Activated CD8-positive, alpha-beta memory T cell treated with anti-CD3 and anti-CD28 coated beads for 4 hours (primary cell): ENCODE results near the gene ZC3H18.

Experiments
- DNase-seq, 2 donors: peaks; one replicate each; pipeline ENCODE4 v3.0.0-alpha.2; 2020; ENCODE audit warnings: low read depth in 2 of 2

Gene ZC3H18

DNA sequence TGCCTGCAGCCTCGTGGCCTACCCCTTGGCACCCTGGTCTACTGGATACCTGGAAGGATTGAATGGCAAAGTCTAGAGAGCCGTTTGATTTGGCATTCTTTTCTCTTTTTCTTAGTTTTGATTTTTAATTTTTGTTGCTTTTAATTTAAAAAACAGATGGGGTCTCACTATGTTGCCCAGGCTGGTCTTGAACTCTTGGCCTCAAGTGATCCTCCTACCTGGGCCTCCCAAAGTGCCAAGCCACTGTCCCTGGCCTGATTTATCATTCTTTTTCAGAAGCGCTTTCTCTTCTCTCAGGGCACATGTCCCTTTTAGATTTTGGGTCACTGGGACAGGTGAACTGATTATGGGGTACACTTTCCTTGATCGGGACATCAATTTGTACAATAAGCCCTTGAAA, 10.8 kb downstream of the ZC3H18 start:
- DNase-seq = no peak

DNA sequence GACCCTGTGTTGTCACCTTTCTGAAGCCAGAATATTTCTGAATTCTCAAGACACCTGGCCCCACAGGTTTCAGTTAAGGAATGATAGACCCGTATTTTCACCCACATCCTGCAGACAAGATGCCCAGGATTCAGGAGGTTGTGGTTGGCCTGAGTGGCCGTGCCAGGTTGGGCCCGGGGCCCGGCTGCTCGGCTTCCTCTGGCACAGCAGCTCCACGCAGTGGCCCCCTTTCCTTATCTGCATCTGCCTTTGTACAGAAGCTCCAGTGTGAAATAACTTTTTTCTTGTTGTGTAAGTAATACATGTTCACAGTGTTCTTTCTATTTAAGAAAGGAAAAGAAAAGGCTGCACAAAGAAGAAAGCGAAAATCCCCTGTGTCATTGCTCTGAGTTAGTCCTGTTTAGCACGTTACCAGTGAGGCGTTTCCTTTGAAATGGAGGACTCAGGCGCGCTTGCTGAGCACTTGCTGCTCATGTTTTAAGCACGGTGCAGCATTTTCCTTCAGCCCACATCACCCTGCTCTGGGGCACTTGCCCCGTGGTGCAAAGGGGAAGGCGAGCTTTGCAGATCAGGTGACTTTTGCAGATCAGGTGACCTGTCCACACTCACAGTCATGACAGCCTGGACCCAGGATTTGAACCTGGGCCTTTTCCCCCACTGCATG, 12.8 kb downstream of the ZC3H18 start:
- DNase-seq = no peak

GRCh38 chr16:88584676-88585075, 14.5 kb downstream of the ZC3H18 start:
- DNase-seq = no peak

GRCh38 chr16:88585269-88585668, 15.1 kb downstream of the ZC3H18 start:
- no peak for DNase-seq

GRCh38 chr16:88585927-88586581, 15.9 kb downstream of the ZC3H18 start:
- DNase-seq = no peak

GRCh38 chr16:88588148-88588547, 17.9 kb downstream of the ZC3H18 start:
- DNase-seq = no peak

GRCh38 chr16:88588754-88589153, 18.6 kb downstream of the ZC3H18 start:
- DNase-seq = no peak

DNA sequence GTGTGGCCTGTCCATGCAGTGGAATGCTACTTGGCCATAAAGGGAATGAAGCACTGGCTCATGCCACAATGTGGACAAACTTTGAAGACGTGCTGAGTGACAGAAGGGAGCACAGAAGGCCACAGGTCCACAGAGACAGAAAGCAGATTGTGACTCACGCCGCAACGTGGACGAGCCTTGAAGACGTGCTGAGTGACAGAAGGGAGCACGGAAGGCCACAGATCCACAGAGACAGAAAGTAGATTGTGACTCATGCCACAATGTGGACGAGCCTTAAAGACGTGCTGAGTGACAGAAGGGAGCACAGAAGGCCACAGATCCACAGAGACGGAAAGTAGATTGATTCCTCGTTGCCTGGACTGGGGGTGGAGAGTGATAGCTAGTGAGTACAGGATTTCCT, 19.2 kb downstream of the ZC3H18 start:
- no peak for DNase-seq

DNA sequence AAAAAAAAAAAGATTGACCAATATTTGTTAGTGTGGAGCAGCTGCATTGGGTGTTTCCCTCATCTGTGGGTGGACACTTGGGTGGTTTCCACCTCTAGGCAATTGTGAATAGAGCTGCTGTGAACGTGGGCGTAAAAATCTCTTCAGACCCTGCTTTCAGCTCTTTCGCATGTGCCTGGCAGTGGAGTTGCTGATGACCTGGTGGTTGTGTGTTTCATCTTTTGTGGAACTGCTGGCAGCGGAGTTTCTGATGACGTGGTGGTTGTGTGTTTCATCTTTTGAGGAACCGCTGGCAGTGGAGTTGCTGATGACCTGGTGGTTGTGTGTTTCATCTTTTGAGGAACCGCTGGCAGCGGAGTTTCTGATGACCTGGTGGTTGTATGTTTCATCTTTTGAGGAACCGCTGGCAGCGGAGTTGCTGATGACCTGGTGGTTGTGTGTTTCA, 21.4 kb downstream of the ZC3H18 start:
- peak in 1 of 2 donors; percentile 45 for DNase-seq

DNA sequence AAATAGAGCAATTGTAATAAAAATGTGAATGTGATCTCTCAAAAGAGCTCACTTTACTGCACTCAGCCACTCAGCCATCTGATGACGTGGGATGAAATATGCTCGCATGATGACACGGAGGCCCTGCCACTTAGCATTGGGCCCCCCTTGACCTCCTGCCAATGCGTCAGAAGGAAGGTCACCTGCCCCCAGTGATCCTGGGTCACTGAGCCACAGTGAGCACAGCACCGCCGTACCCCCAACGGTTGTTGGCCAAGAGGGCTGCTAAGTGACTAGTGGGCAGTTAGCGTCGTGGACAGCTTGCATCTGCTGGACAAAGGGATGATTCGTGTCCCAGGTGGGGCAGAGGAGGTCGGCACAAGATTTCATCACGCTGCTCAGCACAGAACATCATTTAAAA, 22.9 kb downstream of the ZC3H18 start:
- DNase-seq = no peak

DNA sequence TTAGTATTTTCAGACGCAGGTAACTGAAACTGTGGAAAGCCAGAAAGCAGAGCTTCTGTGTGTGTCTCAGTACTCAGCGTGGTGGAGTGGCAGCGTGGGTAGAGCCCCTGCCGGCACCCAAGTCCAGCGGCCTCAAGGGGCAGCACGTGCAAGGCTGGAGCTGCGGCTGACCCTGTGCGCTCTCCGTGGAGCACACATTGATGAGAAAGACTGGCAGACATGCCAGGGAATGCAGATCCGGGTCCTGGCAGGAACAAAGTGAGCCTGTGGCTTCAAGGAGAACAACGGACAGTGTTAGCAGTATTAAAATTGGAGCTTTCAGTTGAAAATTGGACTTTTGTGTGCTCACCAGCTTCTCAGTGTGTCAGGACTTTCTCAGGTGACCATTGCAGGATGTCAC, 23.3 kb downstream of the ZC3H18 start:
- DNase-seq = no peak

- no peak for DNase-seq
These were observed 23.7 kb downstream of the ZC3H18 start for GRCh38 chr16:88593910-88594309.

GRCh38 chr16:88595101-88595500, 24.9 kb downstream of the ZC3H18 start:
- DNase-seq = no peak

DNA sequence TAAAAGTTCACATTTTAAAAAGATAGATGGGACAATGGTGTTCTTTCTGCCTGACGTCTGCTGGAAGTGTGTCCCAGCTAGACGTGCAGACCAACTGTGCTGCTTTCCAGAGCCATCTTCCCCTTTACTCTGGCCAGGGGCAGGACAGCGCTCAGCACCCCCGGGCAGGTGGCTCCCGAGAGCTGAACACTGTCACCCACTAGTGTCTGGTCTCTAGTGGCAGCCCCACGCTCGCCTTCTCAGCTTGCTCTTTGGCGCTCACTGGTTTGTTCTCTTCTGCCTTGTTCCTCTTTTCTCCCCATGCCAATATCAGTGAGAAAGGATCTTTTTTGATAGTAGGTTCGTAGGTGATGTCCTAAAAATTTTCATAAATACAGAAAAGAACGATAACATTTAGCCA, 25.7 kb downstream of the ZC3H18 start:
- no peak for DNase-seq

GRCh38 chr16:88596483-88596882, 26.3 kb downstream of the ZC3H18 start:
- no peak for DNase-seq

DNA sequence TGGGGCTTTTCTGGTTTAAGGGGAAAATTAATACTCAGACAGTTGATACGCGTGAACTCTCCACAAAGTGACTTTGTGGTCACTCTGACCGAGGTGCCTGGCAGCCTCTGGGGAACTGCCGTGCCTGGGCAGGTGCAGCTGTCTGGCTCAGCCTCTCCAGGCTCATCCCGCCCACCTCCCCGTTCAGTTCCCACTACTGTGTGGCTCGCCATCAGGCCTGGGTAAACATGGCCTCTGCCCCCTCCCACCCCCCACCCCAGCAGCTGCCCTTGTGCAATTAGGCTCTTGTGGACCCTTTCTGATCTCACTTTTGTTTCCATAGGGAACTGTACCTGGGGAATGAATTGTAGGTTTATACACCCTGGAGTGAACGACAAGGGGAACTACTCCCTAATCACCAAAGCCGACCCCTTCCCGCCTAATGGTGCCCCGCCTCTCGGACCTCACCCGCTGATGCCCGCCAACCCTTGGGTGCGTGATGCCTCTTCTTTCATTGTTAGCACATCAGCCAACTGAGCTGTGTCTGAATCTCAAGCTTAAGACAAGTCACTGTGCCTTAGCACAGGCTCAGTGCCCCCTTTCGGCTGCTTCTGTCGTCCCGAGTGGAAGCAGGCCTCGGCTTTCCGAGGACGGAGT, 27.8 kb downstream of the ZC3H18 start:
- DNase-seq = no peak

GRCh38 chr16:88599092-88599733, 29.0 kb downstream of the ZC3H18 start:
- no peak for DNase-seq

- no peak for DNase-seq
These were observed 29.8 kb downstream of the ZC3H18 start for GRCh38 chr16:88599825-88600538.

DNA sequence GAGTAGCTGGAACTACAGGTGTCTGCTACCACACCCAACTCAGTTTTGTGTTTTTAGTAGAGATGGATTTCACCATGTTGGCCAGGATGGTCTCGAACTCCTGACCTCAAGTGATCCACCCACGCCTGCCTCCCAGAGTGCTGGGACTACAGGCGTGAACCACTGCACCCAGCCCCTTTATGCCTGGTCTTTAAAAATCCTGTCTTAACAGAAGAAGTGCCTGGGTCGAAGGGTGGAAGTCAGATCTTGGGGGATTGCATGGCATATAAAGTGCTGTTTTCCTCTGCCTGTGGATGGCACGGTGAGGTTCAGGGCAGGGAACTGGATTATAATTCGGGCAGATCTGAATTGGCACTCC, 30.3 kb downstream of the ZC3H18 start:
- DNase-seq = no peak

DNA sequence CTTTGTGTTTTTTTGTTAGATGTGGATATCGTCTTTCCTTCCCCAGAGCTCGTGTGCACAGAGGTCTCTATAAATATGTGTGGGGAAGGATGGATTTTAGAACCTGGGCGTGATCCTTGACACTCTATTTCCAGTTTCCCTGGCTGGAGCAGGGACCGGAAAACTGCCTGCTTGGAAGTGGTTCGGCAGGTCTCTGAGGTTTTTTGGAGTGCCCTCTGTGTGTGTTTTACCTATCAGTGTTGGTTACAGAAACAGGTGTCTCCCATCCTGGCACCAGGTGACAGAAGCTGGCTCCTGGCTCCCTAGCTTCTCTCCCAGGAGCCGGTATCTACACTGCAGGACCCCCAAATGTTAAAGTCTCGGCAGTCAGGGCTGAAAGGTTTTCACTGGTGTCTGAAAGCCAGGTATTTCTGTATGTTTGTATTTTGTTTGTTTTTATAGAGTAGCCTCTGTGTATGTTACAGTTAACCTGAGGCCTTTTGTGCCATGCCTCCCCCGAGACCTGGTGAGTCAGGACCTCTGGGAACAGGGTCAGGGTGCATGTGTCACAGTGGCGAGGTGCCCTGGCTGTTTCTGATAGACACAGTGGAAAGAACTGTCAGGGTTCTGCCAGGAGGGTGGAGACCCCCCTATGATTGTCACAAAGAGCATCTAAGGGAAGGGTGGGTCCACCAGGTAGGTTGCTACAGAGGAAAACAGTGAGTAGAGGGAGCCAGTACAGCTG, 31.3 kb downstream of the ZC3H18 start:
- DNase-seq = no peak

- no peak for DNase-seq
These were observed 31.9 kb downstream of the ZC3H18 start for GRCh38 chr16:88602091-88602490.
